IPS-18c (cell line): ENCODE data around the gene GABPB2.

ENCODE experiments used
- H3K4me3 ChIP-seq: 2 replicates; pipeline ENCODE4 v1.7.0; 2013; ENCODE audit warnings: low read depth, mild to moderate bottlenecking, low read length, moderate library complexity; ENCODE audit not compliant: insufficient read depth
- H3K9me3 ChIP-seq: one replicate; pipeline ENCODE4 v1.6.1; 2013; ENCODE audit warnings: mild to moderate bottlenecking, low read length, moderate library complexity; ENCODE audit not compliant: control insufficient read depth, insufficient read depth

The GABPB2 gene

DNA sequence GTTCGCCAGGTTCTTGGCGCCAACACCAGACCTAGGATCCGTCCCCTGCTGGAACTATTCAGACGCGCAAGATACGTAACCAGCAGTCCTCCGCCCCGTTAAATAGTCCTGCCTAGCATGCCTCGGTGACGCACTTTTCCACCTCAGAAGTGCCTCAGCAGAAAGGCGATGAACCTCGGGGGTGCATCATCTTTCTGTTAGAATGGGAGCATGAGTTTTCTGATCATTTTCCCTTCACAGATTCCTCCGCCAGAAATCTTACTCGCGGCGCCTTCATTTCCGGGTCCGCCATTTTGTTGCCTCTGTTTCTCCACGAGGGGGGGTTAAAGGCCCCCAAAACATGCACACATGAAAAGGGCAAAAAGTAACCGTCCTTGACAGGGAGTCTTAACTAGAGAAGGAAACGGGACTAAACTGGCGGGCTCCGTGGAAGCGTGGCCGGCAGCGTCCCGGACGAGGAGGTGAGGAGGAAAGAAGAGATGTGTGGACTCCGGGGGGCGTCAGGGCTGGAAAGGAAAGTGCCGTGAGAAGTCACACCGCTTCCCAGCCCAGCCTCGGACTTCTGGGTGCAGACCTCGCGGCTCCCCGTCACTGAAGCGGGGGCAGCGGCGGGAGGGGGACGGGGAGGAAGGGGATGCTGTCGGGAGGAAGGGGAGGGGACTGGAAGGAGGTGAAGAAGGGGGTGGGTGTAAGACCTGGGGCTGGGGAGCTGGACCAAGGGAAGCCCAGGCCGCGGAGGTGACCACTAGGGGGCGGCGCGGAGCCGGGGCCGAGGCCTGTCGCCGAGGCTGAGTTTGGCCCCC is at the start of gene GABPB2:
Gene GABPB2, plus strand, starts transcription at position 288 of the 803 bp plus-strand sequence. CDS start 17,429 bp downstream, outside the sequence.
- Histone ChIP-seq H3K9me3 (no peaks in the 10 kb centered on the region), H3K4me3 (peak within 1 kb of the TSS; percentile 88)

DNA sequence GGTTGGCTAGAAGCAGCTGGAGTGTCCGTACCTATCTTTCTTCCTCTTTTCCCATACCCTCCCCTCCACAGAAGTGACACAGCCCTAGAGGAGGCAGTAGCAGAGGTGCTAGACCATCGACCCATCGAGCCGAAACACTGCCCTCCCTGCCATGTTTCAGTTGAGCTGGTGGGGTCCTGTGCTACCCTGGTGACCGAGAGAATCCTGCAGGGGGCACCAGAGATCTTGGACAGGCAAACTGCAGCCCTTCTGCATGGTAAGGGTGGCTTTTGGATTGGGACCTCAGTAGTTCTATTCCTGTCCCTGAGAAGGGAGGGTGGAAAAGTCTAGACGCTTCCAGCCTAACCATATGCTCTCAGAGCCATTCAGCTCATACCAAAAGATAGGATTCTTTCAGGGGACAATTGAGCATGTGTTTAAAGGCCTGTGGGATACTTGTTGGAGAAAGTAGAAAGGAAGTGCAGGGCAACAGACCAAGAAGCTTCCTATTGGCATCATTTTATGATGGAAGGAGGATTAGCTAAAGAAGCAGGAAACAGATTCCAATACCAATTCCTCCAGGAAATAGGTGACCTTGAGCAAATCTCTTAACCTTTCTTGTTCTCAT is 45.9 kb upstream of the GABPB2 start:
- Histone ChIP-seq H3K4me3 (no peak overlapping the region), H3K9me3 (no peaks in the 10 kb centered on the region)

DNA sequence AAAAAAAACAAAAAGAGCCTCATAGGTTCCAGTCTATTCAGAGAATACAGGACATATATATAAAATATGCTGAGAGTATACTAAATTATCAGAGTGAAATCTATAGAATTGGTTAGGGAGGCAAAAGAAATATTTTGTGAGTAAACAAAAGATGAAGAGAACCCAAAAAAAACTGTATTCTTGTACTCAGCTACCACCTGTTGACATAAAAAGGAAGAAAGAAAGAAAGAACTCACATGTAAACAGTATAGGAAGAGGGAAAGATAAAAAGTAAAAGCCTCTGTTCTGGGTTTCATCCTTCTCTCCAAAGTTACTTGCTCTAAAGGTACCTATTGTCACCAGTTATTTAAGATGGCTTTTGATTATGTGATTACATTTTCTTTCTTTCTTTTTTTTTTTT is 44.1 kb upstream of the GABPB2 start:
- Histone ChIP-seq H3K4me3 (no peak overlapping the region), H3K9me3 (no peaks in the 10 kb centered on the region)

DNA sequence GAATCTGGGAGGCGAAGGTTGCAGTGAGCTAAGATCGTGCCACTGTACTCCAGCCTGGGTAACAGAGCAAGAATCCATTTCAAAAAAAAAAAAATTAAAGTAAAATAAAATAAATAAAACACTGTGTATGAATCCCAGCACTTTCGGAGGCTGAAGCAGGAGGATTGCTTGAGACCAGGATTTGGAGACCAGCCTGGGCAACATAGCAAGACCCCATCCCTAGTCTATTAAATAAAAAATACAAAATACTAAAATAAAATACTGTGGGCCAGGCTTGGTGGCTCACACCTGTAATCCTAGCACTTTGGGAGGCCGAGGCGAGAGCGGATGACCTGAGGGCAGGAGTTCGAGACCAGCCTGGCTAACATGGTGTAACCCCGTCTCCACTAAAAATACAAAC is 38.4 kb upstream of the GABPB2 start:
- Histone ChIP-seq H3K4me3 (no peak overlapping the region), H3K9me3 (no peaks in the 10 kb centered on the region)

DNA sequence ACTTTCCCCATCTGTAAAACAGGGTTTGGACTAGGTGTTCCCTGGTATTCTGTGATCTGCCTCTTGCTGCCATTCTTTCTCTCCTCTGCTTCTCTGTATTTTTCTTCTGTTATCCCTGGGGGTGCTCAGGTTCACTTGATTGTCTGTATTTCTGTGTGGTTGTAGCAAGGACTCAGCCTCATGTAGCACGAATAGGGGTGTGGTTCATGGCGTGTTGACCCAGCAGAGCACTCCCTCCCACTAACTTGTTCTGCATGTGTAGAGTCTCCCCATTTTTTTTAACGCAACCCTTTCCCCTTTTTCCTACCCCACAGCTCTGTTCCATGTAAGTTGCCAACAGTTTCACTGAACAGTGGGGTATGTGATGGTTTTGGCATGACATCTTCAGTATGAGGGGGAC is 35.4 kb upstream of the GABPB2 start:
- no peak overlapping the region for H3K4me3 ChIP-seq
- no peaks in the 10 kb centered on the region for H3K9me3 ChIP-seq

DNA sequence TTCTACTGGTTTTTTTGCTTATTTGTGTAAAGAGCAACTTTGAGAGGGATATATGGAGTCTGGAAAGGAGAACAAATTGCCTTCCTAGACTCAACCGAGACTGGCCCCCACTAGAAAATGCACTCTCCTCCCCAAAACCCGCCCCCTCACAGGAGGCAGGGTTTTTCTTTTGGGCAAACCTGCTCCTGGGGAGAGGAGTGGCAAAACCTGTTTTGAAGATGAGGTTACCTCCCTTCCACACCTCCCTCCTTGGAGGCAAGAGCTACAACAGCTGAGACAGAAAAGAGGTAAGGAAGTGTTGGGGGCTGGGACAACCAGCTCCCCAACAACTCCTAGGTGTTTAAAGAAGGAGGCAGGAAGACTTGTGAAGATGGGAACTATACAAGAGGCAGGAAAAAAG is 34.2 kb upstream of the GABPB2 start, which contains the start of gene BNIPL:
Gene BNIPL, plus strand, starts transcription at position 231 of the 400 bp plus-strand sequence. Its CDS starts 140 bp downstream, at position 371.
- Histone ChIP-seq H3K4me3 (no peak within 1 kb of the TSS), H3K9me3 (no peaks in the 10 kb centered on the region)

DNA sequence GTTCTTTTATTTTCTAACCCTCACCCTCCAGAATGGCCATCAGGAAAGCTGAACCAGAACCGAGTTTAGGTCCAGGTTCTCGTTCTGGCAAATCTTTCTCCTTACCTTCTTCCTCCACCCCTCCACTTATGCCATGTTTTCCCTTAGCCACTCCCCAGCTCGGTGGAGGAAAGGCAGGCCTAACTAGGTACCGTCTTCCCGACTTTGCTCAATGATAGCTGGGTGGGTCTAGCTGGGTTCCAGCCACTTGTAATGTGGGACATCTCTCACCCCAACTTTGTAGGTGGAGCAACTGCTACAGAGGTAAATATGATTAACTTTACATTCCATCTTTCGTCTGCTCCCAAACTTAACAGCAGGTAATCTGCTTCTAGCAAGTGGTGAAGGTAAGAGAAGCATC is 33.5 kb upstream of the GABPB2 start:
- no peak overlapping the region for H3K4me3 ChIP-seq
- no peaks in the 10 kb centered on the region for H3K9me3 ChIP-seq

DNA sequence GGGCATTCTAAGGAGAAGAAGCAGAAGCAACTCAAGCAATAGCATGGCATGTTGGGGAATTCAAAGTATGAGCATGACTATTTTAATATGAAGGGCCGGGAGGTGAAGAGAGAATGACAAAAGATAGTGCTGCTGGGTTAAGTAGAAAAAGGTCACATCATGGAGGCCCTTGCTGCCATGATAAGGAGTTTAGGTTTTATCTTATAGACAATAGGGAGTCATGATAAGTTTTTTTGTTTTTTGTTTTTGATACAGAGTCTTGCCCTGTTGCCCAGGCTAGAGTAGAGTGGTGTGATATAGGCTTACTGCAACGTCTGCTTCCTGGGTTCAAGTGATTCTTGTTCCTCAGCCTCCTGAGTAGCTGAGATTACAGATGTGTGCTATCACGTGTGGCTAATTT is 31.0 kb upstream of the GABPB2 start:
- no peak overlapping the region for H3K4me3 ChIP-seq
- H3K9me3 ChIP-seq, result no peaks in the 10 kb centered on the region

DNA sequence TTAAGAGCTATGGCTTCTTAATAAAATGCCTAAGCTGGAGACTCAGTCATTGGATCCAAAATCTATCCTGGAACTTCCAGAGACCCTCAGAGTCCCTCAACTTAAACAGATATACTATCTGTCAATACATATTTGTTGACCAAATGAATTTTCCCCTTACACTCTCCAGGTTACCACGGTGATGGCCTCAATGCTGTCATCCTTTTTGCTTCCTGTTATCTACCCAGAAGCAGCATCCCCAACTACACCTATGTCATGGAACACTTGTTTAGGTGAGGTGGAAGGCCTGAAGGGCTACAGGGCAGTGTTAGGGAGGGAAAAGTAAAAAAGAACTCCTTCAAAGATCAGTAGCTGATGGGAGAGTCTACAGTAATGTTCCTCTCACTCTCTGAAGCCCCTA is 27.4 kb upstream of the GABPB2 start:
- Histone ChIP-seq H3K4me3 (no peak overlapping the region), H3K9me3 (no peaks in the 10 kb centered on the region)

DNA sequence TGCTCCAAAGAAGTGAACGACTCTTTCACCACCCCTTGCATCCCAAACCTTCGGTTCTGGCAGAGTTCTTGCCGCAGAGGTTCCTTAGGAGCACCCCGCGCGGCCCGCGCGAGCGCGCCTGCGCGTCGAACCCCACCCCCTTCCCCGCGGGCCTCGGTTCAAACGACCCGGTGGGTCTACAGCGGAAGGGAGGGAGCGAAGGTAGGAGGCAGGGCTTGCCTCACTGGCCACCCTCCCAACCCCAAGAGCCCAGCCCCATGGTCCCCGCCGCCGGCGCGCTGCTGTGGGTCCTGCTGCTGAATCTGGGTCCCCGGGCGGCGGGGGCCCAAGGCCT is 23.0 kb upstream of the GABPB2 start, which contains the start of gene C1orf56:
Gene C1orf56, plus strand, starts transcription at position 161 of the 334 bp plus-strand sequence. Its CDS starts 97 bp downstream, at position 258.
- H3K9me3 ChIP-seq, result no peaks in the 10 kb centered on the region
- H3K4me3 ChIP-seq, result peak within 1 kb of the TSS; percentile 87

DNA sequence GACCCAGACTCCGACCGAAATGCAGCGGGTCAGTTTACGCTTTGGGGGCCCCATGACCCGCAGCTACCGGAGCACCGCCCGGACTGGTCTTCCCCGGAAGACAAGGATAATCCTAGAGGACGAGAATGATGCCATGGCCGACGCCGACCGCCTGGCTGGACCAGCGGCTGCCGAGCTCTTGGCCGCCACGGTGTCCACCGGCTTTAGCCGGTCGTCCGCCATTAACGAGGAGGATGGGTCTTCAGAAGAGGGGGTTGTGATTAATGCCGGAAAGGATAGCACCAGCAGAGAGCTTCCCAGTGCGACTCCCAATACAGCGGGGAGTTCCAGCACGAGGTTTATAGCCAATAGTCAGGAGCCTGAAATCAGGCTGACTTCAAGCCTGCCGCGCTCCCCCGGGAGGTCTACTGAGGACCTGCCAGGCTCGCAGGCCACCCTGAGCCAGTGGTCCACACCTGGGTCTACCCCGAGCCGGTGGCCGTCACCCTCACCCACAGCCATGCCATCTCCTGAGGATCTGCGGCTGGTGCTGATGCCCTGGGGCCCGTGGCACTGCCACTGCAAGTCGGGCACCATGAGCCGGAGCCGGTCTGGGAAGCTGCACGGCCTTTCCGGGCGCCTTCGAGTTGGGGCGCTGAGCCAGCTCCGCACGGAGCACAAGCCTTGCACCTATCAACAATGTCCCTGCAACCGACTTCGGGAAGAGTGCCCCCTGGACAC is 22.5 kb upstream of the GABPB2 start:
- H3K9me3 ChIP-seq, result no peaks in the 10 kb centered on the region
- H3K4me3 ChIP-seq, result peak overlapping the region; percentile 87

DNA sequence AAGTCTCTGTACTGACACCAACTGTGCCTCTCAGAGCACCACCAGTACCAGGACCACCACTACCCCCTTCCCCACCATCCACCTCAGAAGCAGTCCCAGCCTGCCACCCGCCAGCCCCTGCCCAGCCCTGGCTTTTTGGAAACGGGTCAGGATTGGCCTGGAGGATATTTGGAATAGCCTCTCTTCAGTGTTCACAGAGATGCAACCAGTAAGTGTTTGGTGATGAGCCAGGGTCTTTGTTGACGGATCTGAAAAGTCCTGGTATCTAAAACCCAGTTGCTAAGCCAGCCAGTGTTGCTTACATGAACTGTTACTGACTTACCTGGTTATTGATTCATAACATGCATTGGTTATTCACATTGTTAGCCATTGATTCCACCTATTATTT is 21.9 kb upstream of the GABPB2 start:
- H3K4me3 ChIP-seq, result peak overlapping the region; percentile 87; the same call in 1 of the 2 replicates
- no peaks in the 10 kb centered on the region for H3K9me3 ChIP-seq

DNA sequence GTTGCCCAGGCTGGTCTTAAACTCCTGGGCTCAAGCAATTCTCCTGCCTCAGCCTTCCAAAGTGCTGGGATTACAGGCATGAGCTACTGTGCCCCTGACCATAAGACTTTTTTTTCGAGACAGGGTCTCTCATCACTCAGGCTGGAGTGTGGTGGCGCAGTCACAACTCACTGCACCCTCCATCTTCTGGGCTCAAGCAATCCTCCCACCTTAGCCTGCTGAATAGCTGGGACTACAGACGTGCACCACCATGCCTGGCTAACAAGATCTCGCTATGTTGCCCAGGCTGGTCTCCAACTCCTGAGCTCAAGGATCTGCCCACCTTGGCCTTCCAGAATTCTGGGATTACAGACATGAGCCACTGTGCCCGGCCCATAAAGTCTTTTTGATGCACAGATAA is 21.1 kb upstream of the GABPB2 start:
- Histone ChIP-seq H3K4me3 (no peak overlapping the region), H3K9me3 (no peaks in the 10 kb centered on the region)

DNA sequence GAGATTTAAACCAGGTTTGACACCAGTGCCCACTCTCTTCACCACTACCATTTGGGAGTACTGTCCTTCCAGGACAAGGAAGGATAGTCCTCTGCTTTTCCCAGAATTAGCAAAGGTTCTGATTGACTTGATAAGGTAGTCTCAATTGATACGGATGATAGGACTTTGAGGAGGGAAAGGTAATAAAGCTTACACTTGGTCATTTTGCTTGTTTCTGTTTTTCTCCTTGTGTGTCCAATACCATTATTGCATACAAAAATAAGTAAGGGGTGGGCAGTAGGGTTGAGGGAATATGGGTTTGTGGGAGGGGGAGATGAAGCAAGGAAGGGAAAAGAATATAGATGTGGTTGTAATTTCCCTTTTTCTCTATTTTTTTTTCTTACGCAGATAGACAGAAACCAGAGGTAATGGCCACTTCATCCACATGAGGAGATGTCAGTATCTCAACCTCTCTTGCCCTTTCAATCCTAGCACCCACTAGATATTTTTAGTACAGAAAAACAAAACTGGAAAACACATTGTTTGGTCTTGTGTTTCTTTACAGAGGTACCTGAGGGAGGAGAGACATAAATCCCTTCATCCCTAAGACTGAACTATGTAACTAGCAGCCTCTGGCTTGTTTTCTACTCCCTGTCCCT is 20.4 kb upstream of the GABPB2 start:
- Histone ChIP-seq H3K9me3 (no peaks in the 10 kb centered on the region), H3K4me3 (no peak overlapping the region)

DNA sequence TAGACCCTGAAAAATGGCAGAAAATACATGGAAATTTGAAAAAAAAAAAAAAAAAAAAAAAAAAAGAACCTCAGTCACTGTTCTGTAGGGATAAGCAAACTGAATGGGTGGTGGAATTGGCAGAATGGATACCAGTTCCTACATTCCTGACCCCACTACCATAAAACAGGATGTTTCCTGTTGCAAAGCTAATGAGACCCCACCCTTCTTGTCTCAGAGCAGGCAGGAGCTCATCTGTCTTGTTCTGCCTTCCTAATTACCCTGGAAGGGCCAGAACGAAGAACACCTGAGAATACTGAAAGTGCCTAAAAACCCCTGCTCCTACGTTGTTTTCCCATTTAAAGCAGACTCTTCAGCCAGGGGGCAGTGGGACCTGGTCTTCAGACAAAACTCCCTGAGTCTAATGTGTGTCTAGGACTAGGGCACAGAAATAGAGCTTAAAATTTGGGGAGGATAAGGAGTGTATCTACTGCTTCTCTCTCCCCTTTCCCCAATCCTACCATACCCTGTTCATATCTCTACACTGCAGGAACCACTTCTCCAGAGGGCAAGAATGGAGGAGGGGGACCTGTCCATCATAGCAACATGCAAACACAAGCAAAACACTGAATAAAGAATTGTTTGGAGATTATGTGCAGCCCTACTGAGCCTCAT is 19.1 kb upstream of the GABPB2 start:
- no peaks in the 10 kb centered on the region for H3K9me3 ChIP-seq
- H3K4me3 ChIP-seq, result no peak overlapping the region

DNA sequence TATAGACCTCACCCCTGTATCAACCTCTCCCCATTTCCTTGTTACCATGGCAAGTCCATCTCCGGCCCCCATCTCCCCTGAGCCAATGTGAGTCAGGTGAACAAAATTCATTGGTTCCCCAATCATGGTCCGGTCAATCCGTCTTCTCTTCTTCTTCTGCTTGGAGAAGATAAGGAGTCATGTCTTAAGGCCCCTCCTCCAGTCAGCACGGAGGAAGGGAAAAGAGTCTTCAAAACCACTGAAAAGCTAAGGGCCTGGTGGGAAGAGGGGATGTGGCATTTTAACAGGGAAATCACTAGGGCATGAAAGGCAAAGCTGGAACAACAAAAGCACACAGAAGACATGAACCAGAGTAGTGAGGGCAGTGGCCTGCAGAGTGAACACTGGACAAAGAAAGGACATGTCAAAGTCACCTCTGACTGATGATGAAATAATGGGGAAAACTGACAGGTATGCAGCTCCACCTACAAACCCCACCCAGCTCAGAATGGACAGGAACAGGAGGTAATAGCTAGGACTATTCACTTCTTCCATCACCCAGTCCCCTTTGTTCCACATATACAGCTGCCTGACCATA is 15.5 kb upstream of the GABPB2 start:
- Histone ChIP-seq H3K9me3 (no peaks in the 10 kb centered on the region), H3K4me3 (no peak overlapping the region)

DNA sequence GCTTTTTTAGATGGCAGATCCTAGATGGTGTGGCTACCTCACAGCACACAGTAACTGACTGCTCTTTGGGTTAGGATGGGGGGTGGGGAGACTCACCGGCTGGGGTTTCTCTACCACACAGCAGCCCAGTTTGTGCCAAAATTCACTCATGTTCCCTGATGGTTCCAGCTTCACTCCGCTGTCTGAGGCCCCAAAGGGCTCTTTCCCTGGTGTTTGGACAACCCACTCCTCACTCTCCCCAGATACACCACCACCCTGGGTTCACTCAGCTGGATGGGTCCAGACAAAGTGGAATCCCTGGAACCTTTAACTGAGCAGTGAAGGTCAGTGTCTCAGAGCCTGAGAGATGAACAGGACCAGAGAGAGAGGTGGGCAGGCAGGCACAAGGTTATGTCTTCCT is 15.0 kb upstream of the GABPB2 start:
- H3K9me3 ChIP-seq, result no peaks in the 10 kb centered on the region
- no peak overlapping the region for H3K4me3 ChIP-seq
